AG04450 (cell line): ENCODE measurements around the gene DDR2. TPM values are rescaled to one million over a fixed set of nuclear protein-coding genes. Genes with fewer than 3 reads are reported as not detected.

Experiments used
- CTCF ChIA-PET: fragments of 300-600, 350-600 bp; formaldehyde crosslinking; extraction: SDS; loops from one replicate; lab custom pipeline; 2022; ENCODE audit warnings: antibody characterized with exemption, inconsistent platforms; lab: Charles Lee
- POLR2A ChIA-PET: fragments of 350-600 bp; formaldehyde crosslinking; extraction: SDS; loops from one replicate; lab custom pipeline; 2021; ENCODE audit warnings: antibody characterized with exemption, inconsistent platforms; lab: Yijun Ruan, JAX
- DNase-seq: peaks from one replicate; pipeline ENCODE4 v3.0.0-alpha.2; 2011; ENCODE audit warnings: low read depth, low spot score
- H3K27ac ChIP-seq: one replicate; pipeline ENCODE4 v1.5.1; 2012; ENCODE audit warnings: low read depth, low read length, control low read depth
- H3K27me3 ChIP-seq: one replicate; pipeline ENCODE4 v1.6.0; 2012; ENCODE audit warnings: low read length; ENCODE audit not compliant: control insufficient read depth, insufficient read depth
- H3K4me3 ChIP-seq: 2 replicates; pipeline ENCODE4 v1.5.1; 2011; ENCODE audit warnings: mild to moderate bottlenecking, low read depth, low read length, control low read depth
- H3K9me3 ChIP-seq: 2 replicates; pipeline ENCODE4 v1.5.1; 2012; ENCODE audit warnings: low read length; ENCODE audit not compliant: control insufficient read depth, insufficient read depth
- CTCF ChIP-seq: IDR thresholded peaks from 2 replicates; pipeline ENCODE4 v1.5.1; 2011; ENCODE audit warnings: low read depth, low read length, control low read depth, inconsistent platforms
- polyA plus RNA-seq: library from polyadenylated mRNA; depleted of rRNA; stranded (reverse); fragments of >200 nt; gene quantifications from 2 replicates; pipeline ENCODE4 v1.2.3, GENCODE V29; 2011

DDR2 gene
- polyA plus RNA-seq, 1 experiment = 194 TPM

DNA sequence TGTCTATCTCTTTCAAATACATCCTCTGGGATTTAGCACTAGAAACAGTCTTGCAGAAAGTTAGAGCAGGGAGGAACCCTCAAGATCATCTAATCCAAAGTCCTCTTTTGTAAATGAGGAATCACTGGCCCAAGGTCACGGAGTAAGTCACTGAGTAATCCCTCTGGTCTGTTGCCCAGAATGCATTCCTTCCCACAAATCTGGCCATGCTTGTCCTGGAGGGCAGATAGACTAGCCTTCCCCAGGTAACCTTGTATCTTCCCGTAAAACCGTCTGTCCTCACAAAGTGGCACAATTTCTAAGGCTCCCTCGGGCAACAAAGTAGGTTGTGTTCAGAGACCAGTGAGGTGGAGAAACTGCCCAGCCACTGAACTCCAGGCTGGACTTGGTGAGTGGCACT, 46.2 kb downstream of the DDR2 start:
- peak; percentile 41 for DNase-seq
- H3K9me3 ChIP-seq = no peaks in the 10 kb centered on the region
- TF ChIP-seq CTCF = no peak
- CTCF ChIA-PET = interaction anchor here (1.1 to 4.9 kb wide), 3 partner anchors 10 to 65 kb away, joined by 3 to 16 read pairs (median 5); no protein-coding TSS in a partner anchor
- H3K27me3 ChIP-seq = no peaks in the 10 kb centered on the region
- POLR2A ChIA-PET = no interaction called here
- no peak overlapping the region for H3K4me3 ChIP-seq
- no peak overlapping the region for H3K27ac ChIP-seq

- ChIA-PET CTCF (interaction anchor here (0.5 to 4.9 kb wide), 2 partner anchors 66 to 642 kb away, joined by 5 to 16 read pairs; no protein-coding TSS in a partner anchor), POLR2A (no interaction called here)
These were observed 47.0 kb downstream of the DDR2 start for GRCh38 chr1:162679298-162679697.

GRCh38 chr1:162680419-162681121, 48.3 kb downstream of the DDR2 start:
- no peaks in the 10 kb centered on the region for H3K27me3 ChIP-seq
- CTCF ChIA-PET = interaction anchor here (0.5 to 4.9 kb wide), 2 partner anchors 62 to 67 kb away, joined by 4 to 16 read pairs; no protein-coding TSS in a partner anchor
- H3K27ac ChIP-seq = no peak overlapping the region
- H3K4me3 ChIP-seq = no peak overlapping the region
- DNase-seq = no peak
- POLR2A ChIA-PET = no interaction called here
- H3K9me3 ChIP-seq = no peaks in the 10 kb centered on the region
- TF ChIP-seq CTCF = no peak

More at GRCh38 chr1:162679298-162679697, 47.0 kb downstream of the DDR2 start:
- DNase-seq = no peak
- Histone ChIP-seq H3K27me3 (no peaks in the 10 kb centered on the region), H3K9me3 (no peaks in the 10 kb centered on the region), H3K27ac (no peak overlapping the region), H3K4me3 (no peak overlapping the region)
- no peak for TF ChIP-seq CTCF

DNA sequence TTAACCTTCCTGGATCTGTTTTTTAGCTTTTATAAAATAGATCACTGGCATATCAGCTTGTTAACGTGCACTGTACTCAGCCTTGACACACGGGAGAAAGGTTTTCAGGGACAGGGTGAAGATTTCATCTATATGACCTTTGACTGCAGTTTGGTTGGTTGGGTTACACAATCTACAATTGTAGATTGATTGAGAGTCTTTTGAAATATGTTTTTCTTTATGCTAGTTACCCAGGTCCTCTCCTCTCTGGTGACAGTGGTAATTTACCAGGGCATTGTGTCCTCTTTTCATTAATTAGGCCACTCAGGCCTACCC, 48.8 kb downstream of the DDR2 start:
- Histone ChIP-seq H3K27ac (no peak overlapping the region), H3K9me3 (no peaks in the 10 kb centered on the region), H3K27me3 (no peaks in the 10 kb centered on the region), H3K4me3 (no peak overlapping the region)
- TF ChIP-seq CTCF = no peak
- CTCF ChIA-PET = no interaction called here
- POLR2A ChIA-PET = no interaction called here
- DNase-seq = no peak

DNA sequence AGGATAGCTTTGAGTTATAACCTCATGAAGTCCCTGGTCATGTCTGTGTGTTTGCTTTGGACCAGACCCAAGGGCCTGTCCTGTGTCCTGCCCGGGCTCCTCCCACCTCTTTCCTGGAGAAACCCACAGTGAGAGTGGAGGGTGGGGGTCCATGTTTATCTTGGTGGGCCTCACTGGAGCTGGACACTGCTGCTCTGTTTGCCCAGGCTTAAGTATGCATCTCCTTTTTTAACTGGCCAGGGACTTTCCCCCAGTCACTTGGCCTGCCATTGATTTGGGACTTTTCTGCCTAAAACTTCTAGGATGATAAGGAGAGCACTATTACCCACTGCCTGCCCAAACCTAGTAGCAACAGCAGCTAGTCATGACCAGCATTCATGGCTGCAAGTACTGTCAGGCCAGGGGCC, 49.8 kb downstream of the DDR2 start:
- no peaks in the 10 kb centered on the region for H3K27me3 ChIP-seq
- ChIA-PET POLR2A (no interaction called here), CTCF (interaction anchor here (0.5 kb wide), 1 partner anchor 645 kb away, joined by 4 read pairs; no protein-coding TSS in a partner anchor)
- no peak for DNase-seq
- H3K9me3 ChIP-seq = no peaks in the 10 kb centered on the region
- no peak overlapping the region for H3K27ac ChIP-seq
- H3K4me3 ChIP-seq = no peak overlapping the region
- TF ChIP-seq CTCF = no peak
